Smooth muscle cell (in vitro differentiated cells): ENCODE measurements around the gene SIT1. TPM values are rescaled to one million over a fixed set of nuclear protein-coding genes. Genes with fewer than 3 reads are reported as not detected.
"Not testable (repeated sequence)": the region's sequence is repeated elsewhere in the genome, so short reads cannot be mapped to it uniquely, and the experiment has no call there.

ENCODE experiments used
- DNase-seq: peaks from one replicate; lab custom pipeline; 2025; ENCODE audit not compliant: unreplicated experiment; lab: John Stamatoyannopoulos, UW
- H2AFZ ChIP-seq: fragments of 200-600 bp; sonication (generic); 2 replicates; pipeline ENCODE4 v1.6.0; 2016; ENCODE audit warnings: antibody characterized with exemption, low read depth, mild to moderate bottlenecking
- H3F3A ChIP-seq: fragments of 200-600 bp; sonication (generic); 2 replicates; pipeline ENCODE4 v1.6.0; 2017; ENCODE audit warnings: antibody characterized with exemption, low read depth
- H3K27ac ChIP-seq: fragments of 200-600 bp; sonication (generic); 2 replicates; pipeline ENCODE4 v1.5.1; 2016; ENCODE audit warnings: low read depth, mild to moderate bottlenecking
- H3K27me3 ChIP-seq: fragments of 200-600 bp; sonication (generic); 2 replicates; pipeline ENCODE4 v1.6.1; 2016; ENCODE audit warnings: low read depth, mild to moderate bottlenecking
- H3K36me3 ChIP-seq: fragments of 200-600 bp; sonication (generic); 2 replicates; pipeline ENCODE4 v1.5.1; 2016; ENCODE audit warnings: low read depth
- H3K4me1 ChIP-seq: fragments of 200-600 bp; sonication (generic); 2 replicates; pipeline ENCODE4 v1.5.1; 2016; ENCODE audit warnings: low read depth
- H3K4me2 ChIP-seq: fragments of 200-600 bp; sonication (generic); 2 replicates; pipeline ENCODE4 v1.6.0; 2016; ENCODE audit warnings: mild to moderate bottlenecking
- H3K4me3 ChIP-seq: fragments of 200-600 bp; sonication (generic); 2 replicates; pipeline ENCODE4 v1.5.1; 2016; ENCODE audit warnings: mild to moderate bottlenecking
- H3K79me2 ChIP-seq: fragments of 200-600 bp; sonication (generic); 2 replicates; pipeline ENCODE4 v1.6.0; 2016; ENCODE audit warnings: low read depth, mild to moderate bottlenecking
- H3K9ac ChIP-seq: fragments of 200-600 bp; sonication (generic); 2 replicates; pipeline ENCODE4 v1.6.0; 2016; ENCODE audit warnings: low read depth
- H3K9me3 ChIP-seq: fragments of 200-600 bp; sonication (generic); replicated peaks from 2 replicates; pipeline ENCODE4 v1.5.1; 2016; ENCODE audit warnings: low read depth
- H4K20me1 ChIP-seq: fragments of 200-600 bp; sonication (generic); 2 replicates; pipeline ENCODE4 v1.6.0; 2016; ENCODE audit warnings: low read depth
- CTCF ChIP-seq: fragments of 200-600 bp; sonication (generic); IDR thresholded peaks from 2 replicates; pipeline ENCODE4 v1.5.1; 2017; ENCODE audit warnings: borderline replicate concordance, mild to moderate bottlenecking, antibody characterized with exemption; ENCODE audit not compliant: insufficient read depth, poor library complexity, severe bottlenecking
- WGBS: methylation state at CpG from one replicate; pipeline ENCODE4 v1.1.7; 2016; ENCODE audit warnings: low lambda C conversion rate; 5-methylcytosine and 5-hydroxymethylcytosine counted together
- polyA plus RNA-seq: library from polyadenylated mRNA; unstranded; fragments of >200 nt; fragmentation: Nextera tagmentation; extraction: Ambion mirVana; gene quantifications from 2 replicates; pipeline ENCODE4 v1.2.1, GENCODE V29; 2016
- total RNA-seq: library from RNA; depleted of rRNA; stranded (reverse); fragments of >200 nt; gene quantifications from 2 replicates; pipeline ENCODE4 v1.2.3, GENCODE V29; 2014

SIT1 gene
- total and polyA plus RNA-seq, 2 experiments from 2014 or later: not detected

GRCh38 chr9:35649431-35650340, 1.0 kb downstream of the SIT1 start:
- Histone ChIP-seq H3K27ac (no peak overlapping the region), H2AFZ (no peak overlapping the region), H3K4me3 (no peak overlapping the region), H3K4me1 (peaks cover 4% of the 10 kb centered on the region), H3K9ac (no peak overlapping the region), H3K4me2 (no peak overlapping the region), H3F3A (no peaks in the 10 kb centered on the region), H3K27me3 (no peaks in the 10 kb centered on the region), H4K20me1 (no peaks in the 10 kb centered on the region), H3K9me3 (no peaks in the 10 kb centered on the region), H3K79me2 (no peaks in the 10 kb centered on the region), H3K36me3 (no peaks in the 10 kb centered on the region)
- DNase-seq: no peak
- 88% methylated on average over 24 of the region's 26 CpGs for WGBS
- TF ChIP-seq CTCF: no peak

- H3K4me1 ChIP-seq: peaks cover 4% of the 10 kb centered on the region
- H3K27ac ChIP-seq: peak overlapping the region; percentile 81
- no peaks in the 10 kb centered on the region for H3K79me2 ChIP-seq
- peak overlapping the region; percentile 88 for H3K4me3 ChIP-seq
- peak overlapping the region; percentile 84 for H3K9ac ChIP-seq
- H4K20me1 ChIP-seq: no peaks in the 10 kb centered on the region
- no peaks in the 10 kb centered on the region for H3K9me3 ChIP-seq
- DNase-seq: peak; percentile 85
- H3K36me3 ChIP-seq: no peaks in the 10 kb centered on the region
- under 1% methylated on average over 48 of the region's 58 CpGs for WGBS
- TF ChIP-seq CTCF: peak; percentile 77
- H3K27me3 ChIP-seq: no peaks in the 10 kb centered on the region
- H2AFZ ChIP-seq: peak overlapping the region; percentile 100
- peak overlapping the region; percentile 97 for H3K4me2 ChIP-seq
- no peaks in the 10 kb centered on the region for H3F3A ChIP-seq
Measured at GRCh38 chr9:35646533-35647265, 4.0 kb downstream of the SIT1 start.

- Histone ChIP-seq H3K9me3 (no peaks in the 10 kb centered on the region), H3K27ac (peak overlapping the region; percentile 81), H3K27me3 (no peaks in the 10 kb centered on the region), H3K36me3 (no peaks in the 10 kb centered on the region), H2AFZ (peak overlapping the region; percentile 100), H3K79me2 (no peaks in the 10 kb centered on the region), H3K4me3 (peak overlapping the region; percentile 88), H3K4me1 (peaks cover 4% of the 10 kb centered on the region), H3F3A (no peaks in the 10 kb centered on the region), H4K20me1 (no peaks in the 10 kb centered on the region), H3K9ac (peak overlapping the region; percentile 84), H3K4me2 (peak overlapping the region; percentile 97)
- peak; percentile 33 for TF ChIP-seq CTCF
- 3% methylated on average over 11 of the region's 11 CpGs for WGBS
- peak; percentile 52 for DNase-seq
Measured at GRCh38 chr9:35646153-35646532, 4.6 kb downstream of the SIT1 start.

GRCh38 chr9:35645736-35646135, 5.0 kb downstream of the SIT1 start:
- peak overlapping the region; percentile 84 for H3K9ac ChIP-seq

More at GRCh38 chr9:35645736-35646135, 5.0 kb downstream of the SIT1 start:
- H3K27me3 ChIP-seq, H4K20me1 ChIP-seq, H3K4me1 ChIP-seq, H3K79me2 ChIP-seq, H3K36me3 ChIP-seq, DNase-seq, H3F3A ChIP-seq, H3K9me3 ChIP-seq: not testable (repeated sequence)
- peak overlapping the region; percentile 88 for H3K4me3 ChIP-seq
- peak overlapping the region; percentile 97 for H3K4me2 ChIP-seq
- peak overlapping the region; percentile 81 for H3K27ac ChIP-seq
- peak overlapping the region; percentile 100 for H2AFZ ChIP-seq
- WGBS: 24% methylated on average over 10 of the region's 10 CpGs
